GM12801 (cell line): ENCODE results near the gene FAM89B.

Source experiments
- CTCF ChIP-seq: IDR thresholded peaks from one replicate; pipeline ENCODE4 v1.5.1; 2011; ENCODE audit warnings: control low read depth; ENCODE audit not compliant: insufficient read length; ENCODE audit errors: extremely low read depth

FAM89B gene

GRCh38 chr11:65613091-65613928, 41.0 kb downstream of the FAM89B start:
- TF ChIP-seq CTCF: no peak

- TF ChIP-seq CTCF: no peak
Measured at GRCh38 chr11:65615229-65615949, 43.1 kb downstream of the FAM89B start, which contains the start of gene PCNX3. TSS of gene PCNX3 (plus strand) at chr11:65615776. CDS start at chr11:65616312, 536 bp downstream.

GRCh38 chr11:65615950-65616574, 43.7 kb downstream of the FAM89B start:
- no peak for TF ChIP-seq CTCF

- no peak for TF ChIP-seq CTCF
Measured at GRCh38 chr11:65616575-65617001, 44.2 kb downstream of the FAM89B start.

GRCh38 chr11:65617136-65617850, 45.0 kb downstream of the FAM89B start:
- TF ChIP-seq CTCF: no peak

GRCh38 chr11:65617990-65618751, 45.8 kb downstream of the FAM89B start:
- TF ChIP-seq CTCF: no peak
